ENCODE data around the gene NR5A1.

Gene NR5A1

GRCh38 chr9:124514125-124514524, 6.9 kb upstream of the NR5A1 start:
- no peak for DNase-seq (ENCODE audit: low spot score)

GRCh38 chr9:124513376-124513994, 6.3 kb upstream of the NR5A1 start:
- no peak for DNase-seq (ENCODE audit: low spot score)

GRCh38 chr9:124512806-124513204, 5.6 kb upstream of the NR5A1 start:
- DNase-seq (ENCODE audit: low spot score), result no peak

GRCh38 chr9:124511891-124512805, 4.9 kb upstream of the NR5A1 start:
- DNase-seq (ENCODE audit: low spot score), result no peak

- no peak for DNase-seq (ENCODE audit: low spot score)
These were observed 4.2 kb upstream of the NR5A1 start for GRCh38 chr9:124511426-124511840.

- no peak for DNase-seq (ENCODE audit: low spot score)
These were observed 3.6 kb upstream of the NR5A1 start for GRCh38 chr9:124510650-124511425.

- no peak for DNase-seq (ENCODE audit: low spot score)
These were observed 753 bp upstream of the NR5A1 start for GRCh38 chr9:124507880-124508423.

- no peak for DNase-seq (ENCODE audit: low spot score)
These were observed 766 bp downstream of the NR5A1 start for GRCh38 chr9:124506433-124506832.

GRCh38 chr9:124505901-124506346, 1.3 kb downstream of the NR5A1 start:
- no peak for DNase-seq (ENCODE audit: low spot score)

GRCh38 chr9:124505006-124505900, 1.9 kb downstream of the NR5A1 start:
- DNase-seq (ENCODE audit: low spot score), result no peak

- no peak for DNase-seq (ENCODE audit: low spot score)
These were observed 2.6 kb downstream of the NR5A1 start for GRCh38 chr9:124504530-124505005.

- DNase-seq (ENCODE audit: low spot score), result no peak
These were observed 3.3 kb downstream of the NR5A1 start for GRCh38 chr9:124503713-124504529.

GRCh38 chr9:124502711-124503702, 4.2 kb downstream of the NR5A1 start:
- no peak for DNase-seq (ENCODE audit: low spot score)

GRCh38 chr9:124501771-124502320, 5.4 kb downstream of the NR5A1 start:
- no peak for DNase-seq (ENCODE audit: low spot score)

- no peak for DNase-seq (ENCODE audit: low spot score)
These were observed 6.2 kb downstream of the NR5A1 start for GRCh38 chr9:124500796-124501611.

- DNase-seq (ENCODE audit: low spot score), result no peak
These were observed 7.0 kb downstream of the NR5A1 start for GRCh38 chr9:124500028-124500795.

- no peak for DNase-seq (ENCODE audit: low spot score)
These were observed 8.0 kb downstream of the NR5A1 start for GRCh38 chr9:124499216-124499615.
